Colonic mucosa (tissue), 4 donors: ENCODE results near the gene CTNND2. TPM values are rescaled to one million over a fixed set of nuclear protein-coding genes. Genes with fewer than 3 reads are reported as not detected.

Source experiments
- DNase-seq: peaks from one replicate; pipeline ENCODE4 v3.0.0-alpha.2; 2020
- H3K27ac ChIP-seq: fragments of 200-600 bp; one replicate; pipeline ENCODE4 v1.8.0; 2021
- H3K27me3 ChIP-seq: fragments of 200-600 bp; one replicate; pipeline ENCODE4 v1.8.0; 2021
- H3K36me3 ChIP-seq: fragments of 200-600 bp; one replicate; pipeline ENCODE4 v1.8.0; 2021
- H3K4me1 ChIP-seq: fragments of 200-600 bp; one replicate; pipeline ENCODE4 v1.8.0; 2021; ENCODE audit warnings: mild to moderate bottlenecking
- H3K4me3 ChIP-seq: fragments of 200-600 bp; one replicate; pipeline ENCODE4 v1.8.0; 2021
- H3K9ac ChIP-seq, 2 donors: one replicate each; pipeline ENCODE4 v1.7.0; 2013; ENCODE audit warnings: control low read depth in 2 of 2, low read depth in 2 of 2, low read length in 2 of 2
- H3K9me3 ChIP-seq: fragments of 200-600 bp; one replicate; pipeline ENCODE4 v1.8.0; 2021
- CTCF ChIP-seq: fragments of 200-600 bp; IDR thresholded peaks from one replicate; pipeline ENCODE4 v1.8.0; 2022; ENCODE audit warnings: antibody characterized with exemption, mild to moderate bottlenecking
- intact Hi-C: fragments of 100-400 bp; cut with DNase I; formaldehyde crosslinking; loops from one replicate; pipeline ENCODE4 v1.14.1; 2022
- total RNA-seq, 2 donors: library from RNA; stranded (reverse); fragmentation: NEBNext Ultra II Directional in 1 of 2; extraction: Animal tissue kit (Norgen Biotek cat#: 25700) in 1 of 2; gene quantifications; one replicate each; pipeline ENCODE4 v1.2.1, GENCODE V29; 2021
- donor health status: healthy.
- donor health status: DM: no; HTN: no; CAD: no.
- donor health status: DM: no; HTN: no; CAD: no.

Gene CTNND2
- total RNA-seq, 2 donors from 2014 or later, result 1.1 TPM

- no peak overlapping the region for H3K27ac ChIP-seq
- intact Hi-C loops, result no loop called here
- no peak for DNase-seq
- H3K9me3 ChIP-seq, result no peaks in the 10 kb centered on the region
- H3K36me3 ChIP-seq, result no peaks in the 10 kb centered on the region
- TF ChIP-seq CTCF, result no peak
- H3K27me3 ChIP-seq, result no peaks in the 10 kb centered on the region
- H3K9ac ChIP-seq, result no peak overlapping the region
- no peaks in the 10 kb centered on the region for H3K4me1 ChIP-seq
- no peak overlapping the region for H3K4me3 ChIP-seq
Measured at GRCh38 chr5:11157132-11157531, 747.1 kb downstream of the CTNND2 start.

- no peak overlapping the region for H3K27ac ChIP-seq
- H3K9ac ChIP-seq, result no peak overlapping the region
- H3K9me3 ChIP-seq, result no peaks in the 10 kb centered on the region
- H3K4me1 ChIP-seq, result no peaks in the 10 kb centered on the region
- no peak for TF ChIP-seq CTCF
- DNase-seq, result no peak
- H3K4me3 ChIP-seq, result no peak overlapping the region
- H3K36me3 ChIP-seq, result no peaks in the 10 kb centered on the region
- H3K27me3 ChIP-seq, result no peaks in the 10 kb centered on the region
- intact Hi-C loops, result no loop called here
Measured at GRCh38 chr5:11153670-11154382, 750.4 kb downstream of the CTNND2 start.

DNA sequence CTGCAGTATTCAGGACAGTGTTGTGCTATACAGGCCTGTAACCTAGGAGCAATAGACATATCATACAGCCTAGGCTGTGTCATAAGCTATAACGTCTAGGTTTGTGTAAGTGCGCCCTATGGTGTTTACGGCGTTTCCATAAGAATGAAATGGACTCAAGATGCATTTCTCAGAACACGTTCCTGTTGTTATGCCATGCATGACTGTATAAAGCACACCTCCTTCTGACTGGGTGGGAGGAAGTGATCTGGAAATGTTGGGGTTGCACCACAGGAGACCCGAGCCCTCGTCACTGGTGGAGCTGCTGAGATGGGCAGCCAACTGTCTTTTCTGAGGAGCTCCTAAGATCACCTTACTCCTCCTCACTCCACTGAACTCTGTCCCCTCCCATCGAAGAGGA lies 751.9 kb downstream of the CTNND2 start:
- no peak overlapping the region for H3K4me3 ChIP-seq
- H3K36me3 ChIP-seq, result no peaks in the 10 kb centered on the region
- intact Hi-C loops, result no loop called here
- H3K4me1 ChIP-seq, result no peaks in the 10 kb centered on the region
- H3K27me3 ChIP-seq, result no peaks in the 10 kb centered on the region
- no peaks in the 10 kb centered on the region for H3K9me3 ChIP-seq
- no peak for DNase-seq
- no peak overlapping the region for H3K27ac ChIP-seq
- no peak for TF ChIP-seq CTCF
- H3K9ac ChIP-seq, result no peak overlapping the region

DNA sequence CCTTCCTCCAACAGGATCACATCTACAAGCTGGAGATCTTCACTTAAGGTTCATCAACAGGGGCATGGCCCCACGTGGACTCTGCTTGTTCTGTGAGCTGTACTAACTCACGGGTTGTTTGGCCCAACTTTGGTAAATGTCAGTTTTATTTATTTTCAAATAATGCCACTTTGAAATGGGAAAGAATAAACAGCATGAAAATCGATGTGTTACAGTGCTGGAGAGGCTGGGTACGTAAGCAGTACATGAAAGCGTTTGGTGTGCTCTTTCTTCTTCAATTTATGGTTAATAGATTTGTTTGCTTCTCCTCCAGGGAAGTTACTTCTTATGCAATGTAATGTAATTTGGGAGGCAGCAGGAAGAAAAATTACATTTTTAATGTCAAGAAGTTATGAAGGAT lies 753.3 kb downstream of the CTNND2 start:
- Histone ChIP-seq H3K27ac (no peak overlapping the region), H3K9me3 (no peaks in the 10 kb centered on the region)
- no peak for DNase-seq

GRCh38 chr5:11148810-11149539 lies 755.3 kb downstream of the CTNND2 start:
- Histone ChIP-seq H3K27me3 (no peaks in the 10 kb centered on the region), H3K4me1 (no peaks in the 10 kb centered on the region), H3K9ac (no peak overlapping the region), H3K36me3 (no peaks in the 10 kb centered on the region), H3K4me3 (no peak overlapping the region), H3K27ac (no peak overlapping the region), H3K9me3 (no peaks in the 10 kb centered on the region)
- DNase-seq, result no peak
- intact Hi-C loops, result no loop called here
- no peak for TF ChIP-seq CTCF

More for the DNA sequence above, 753.3 kb downstream of the CTNND2 start:
- H3K4me3 ChIP-seq, result no peak overlapping the region
- H3K4me1 ChIP-seq, result no peaks in the 10 kb centered on the region
- intact Hi-C loops, result no loop called here
- H3K9ac ChIP-seq, result no peak overlapping the region
- H3K27me3 ChIP-seq, result no peaks in the 10 kb centered on the region
- TF ChIP-seq CTCF, result no peak
- H3K36me3 ChIP-seq, result no peaks in the 10 kb centered on the region
